IPS-15b (cell line): ENCODE results near the gene CEP20.

Experiments
- H3K27me3 ChIP-seq: one replicate; pipeline ENCODE4 v1.6.1; 2013; ENCODE audit warnings: low read length; ENCODE audit not compliant: control insufficient read depth, insufficient read depth
- H3K36me3 ChIP-seq: one replicate; pipeline ENCODE4 v1.6.1; 2013; ENCODE audit warnings: low read length; ENCODE audit not compliant: control insufficient read depth, insufficient read depth
- H3K4me1 ChIP-seq: one replicate; pipeline ENCODE4 v1.6.1; 2013; ENCODE audit warnings: mild to moderate bottlenecking, low read length; ENCODE audit not compliant: control insufficient read depth, insufficient read depth
- H3K4me3 ChIP-seq: one replicate; pipeline ENCODE4 v1.5.1; 2013; ENCODE audit warnings: low read depth, low read length
- H3K9ac ChIP-seq: one replicate; pipeline ENCODE4 v1.6.1; 2013; ENCODE audit warnings: low read depth, mild to moderate bottlenecking, low read length
- H3K9me3 ChIP-seq: one replicate; pipeline ENCODE4 v1.6.1; 2013; ENCODE audit warnings: mild to moderate bottlenecking, low read length; ENCODE audit not compliant: control insufficient read depth, insufficient read depth

The CEP20 gene

GRCh38 chr16:15837761-15838160 is 50.6 kb downstream of the CEP20 start:
- H3K9me3 ChIP-seq: no peaks in the 10 kb centered on the region
- H3K36me3 ChIP-seq: no peaks in the 10 kb centered on the region
- H3K4me3 ChIP-seq: no peak overlapping the region
- no peak overlapping the region for H3K9ac ChIP-seq
- H3K27me3 ChIP-seq: no peaks in the 10 kb centered on the region
- no peaks in the 10 kb centered on the region for H3K4me1 ChIP-seq

- no peaks in the 10 kb centered on the region for H3K27me3 ChIP-seq
- no peaks in the 10 kb centered on the region for H3K36me3 ChIP-seq
- no peak overlapping the region for H3K9ac ChIP-seq
- no peak overlapping the region for H3K4me3 ChIP-seq
- H3K4me1 ChIP-seq: no peaks in the 10 kb centered on the region
- no peaks in the 10 kb centered on the region for H3K9me3 ChIP-seq
These were observed 51.3 kb downstream of the CEP20 start for GRCh38 chr16:15836965-15837611.

- Histone ChIP-seq H3K4me1 (no peaks in the 10 kb centered on the region), H3K9me3 (no peaks in the 10 kb centered on the region), H3K27me3 (no peaks in the 10 kb centered on the region), H3K4me3 (no peak overlapping the region), H3K36me3 (no peaks in the 10 kb centered on the region), H3K9ac (no peak overlapping the region)
These were observed 52.3 kb downstream of the CEP20 start for GRCh38 chr16:15836074-15836473.

- H3K4me1 ChIP-seq: no peaks in the 10 kb centered on the region
- H3K27me3 ChIP-seq: no peaks in the 10 kb centered on the region
- H3K36me3 ChIP-seq: no peaks in the 10 kb centered on the region
- no peak overlapping the region for H3K4me3 ChIP-seq
- no peak overlapping the region for H3K9ac ChIP-seq
- no peaks in the 10 kb centered on the region for H3K9me3 ChIP-seq
These were observed 53.1 kb downstream of the CEP20 start for GRCh38 chr16:15835136-15835878.

GRCh38 chr16:15834502-15834901 is 53.9 kb downstream of the CEP20 start:
- Histone ChIP-seq H3K36me3 (no peaks in the 10 kb centered on the region), H3K4me1 (no peaks in the 10 kb centered on the region), H3K9me3 (no peaks in the 10 kb centered on the region), H3K9ac (no peak overlapping the region), H3K4me3 (no peak overlapping the region), H3K27me3 (no peaks in the 10 kb centered on the region)

GRCh38 chr16:15833541-15833940 is 54.9 kb downstream of the CEP20 start:
- Histone ChIP-seq H3K27me3 (no peaks in the 10 kb centered on the region), H3K9ac (no peak overlapping the region), H3K9me3 (no peaks in the 10 kb centered on the region), H3K4me3 (no peak overlapping the region), H3K4me1 (no peaks in the 10 kb centered on the region), H3K36me3 (no peaks in the 10 kb centered on the region)

GRCh38 chr16:15832241-15832640 is 56.2 kb downstream of the CEP20 start:
- Histone ChIP-seq H3K9ac (no peak overlapping the region), H3K4me1 (no peaks in the 10 kb centered on the region), H3K9me3 (no peaks in the 10 kb centered on the region), H3K27me3 (no peaks in the 10 kb centered on the region), H3K36me3 (no peaks in the 10 kb centered on the region), H3K4me3 (no peak overlapping the region)

- Histone ChIP-seq H3K36me3 (no peaks in the 10 kb centered on the region), H3K4me3 (no peak overlapping the region), H3K9ac (no peak overlapping the region), H3K9me3 (no peaks in the 10 kb centered on the region), H3K27me3 (no peaks in the 10 kb centered on the region), H3K4me1 (no peaks in the 10 kb centered on the region)
These were observed 57.5 kb downstream of the CEP20 start for GRCh38 chr16:15830832-15831451.

GRCh38 chr16:15829460-15829859 is 58.9 kb downstream of the CEP20 start:
- H3K4me1 ChIP-seq: no peaks in the 10 kb centered on the region
- no peaks in the 10 kb centered on the region for H3K9me3 ChIP-seq
- no peak overlapping the region for H3K4me3 ChIP-seq
- H3K36me3 ChIP-seq: no peaks in the 10 kb centered on the region
- no peak overlapping the region for H3K9ac ChIP-seq
- no peaks in the 10 kb centered on the region for H3K27me3 ChIP-seq

GRCh38 chr16:15827709-15828343 is 60.6 kb downstream of the CEP20 start:
- Histone ChIP-seq H3K36me3 (no peaks in the 10 kb centered on the region), H3K4me3 (no peak overlapping the region), H3K9me3 (no peaks in the 10 kb centered on the region), H3K4me1 (no peaks in the 10 kb centered on the region), H3K27me3 (no peaks in the 10 kb centered on the region), H3K9ac (no peak overlapping the region)

- Histone ChIP-seq H3K27me3 (no peaks in the 10 kb centered on the region), H3K4me1 (no peaks in the 10 kb centered on the region), H3K4me3 (no peak overlapping the region), H3K36me3 (no peaks in the 10 kb centered on the region), H3K9ac (no peak overlapping the region), H3K9me3 (no peaks in the 10 kb centered on the region)
These were observed 61.1 kb downstream of the CEP20 start for GRCh38 chr16:15827299-15827698.
